ENCODE results near the gene LETMD1. TPM values are rescaled to one million over a fixed set of nuclear protein-coding genes. Genes with fewer than 3 reads are reported as not detected.
"Not testable (repeated sequence)": the region's sequence is repeated elsewhere in the genome, so short reads cannot be mapped to it uniquely, and the experiment has no call there.

The LETMD1 gene
- total RNA-seq, 4 donors from 2014 or later: 19.1 to 55.3 (median 35.1) TPM

DNA sequence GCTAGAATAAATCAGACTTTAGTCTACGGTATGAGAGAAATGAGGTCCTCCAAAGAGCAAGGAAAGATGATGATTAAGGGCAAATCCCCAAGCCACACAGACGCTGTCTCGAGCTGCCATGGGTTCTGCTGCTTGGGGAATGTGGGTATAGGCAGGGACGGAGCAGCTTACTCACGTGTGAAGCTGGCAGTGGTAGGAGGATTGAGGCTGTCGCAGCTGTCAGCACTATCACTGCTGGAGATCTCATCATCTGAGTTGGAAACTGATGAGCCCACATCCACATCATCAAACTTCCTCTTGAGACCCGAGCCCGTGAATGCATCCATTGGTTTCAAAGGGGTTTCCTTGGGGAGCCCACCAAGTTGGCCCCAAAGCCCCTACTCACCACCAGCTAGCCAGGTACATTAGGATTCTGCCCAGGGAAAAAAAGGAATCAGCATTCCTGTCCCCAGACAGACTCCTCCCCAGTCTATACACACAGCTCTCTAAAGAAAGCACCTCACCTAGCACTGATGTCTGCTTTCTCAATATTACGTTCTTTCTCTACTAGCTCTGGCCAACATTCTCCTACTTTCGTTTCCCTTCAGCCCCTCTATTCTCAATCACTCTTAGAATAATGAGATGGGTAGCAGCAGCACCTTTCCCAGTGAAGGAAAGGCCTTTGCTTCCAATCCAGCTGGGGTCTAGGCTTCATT, 28.3 kb downstream of the LETMD1 start:
- no peaks in the 10 kb centered on the region for H3K27me3 ChIP-seq
- peaks cover 0 to 29% (median 3%) of the 10 kb centered on the region in 3 donors for H3K4me1 ChIP-seq
- DNase-seq: no peak
- peaks cover 0 to 44% (median 19%) of the 10 kb centered on the region in 3 donors for H3K36me3 ChIP-seq
- H3K9me3 ChIP-seq: no peaks in the 10 kb centered on the region
- H3K4me3 ChIP-seq: no peak overlapping the region
- intact Hi-C loops (cut with DNase I): no loop called here
- TF ChIP-seq POLR2A (IDR thresholded peaks at IDR 0.05): no peak
- TF ChIP-seq, protein P1, sequence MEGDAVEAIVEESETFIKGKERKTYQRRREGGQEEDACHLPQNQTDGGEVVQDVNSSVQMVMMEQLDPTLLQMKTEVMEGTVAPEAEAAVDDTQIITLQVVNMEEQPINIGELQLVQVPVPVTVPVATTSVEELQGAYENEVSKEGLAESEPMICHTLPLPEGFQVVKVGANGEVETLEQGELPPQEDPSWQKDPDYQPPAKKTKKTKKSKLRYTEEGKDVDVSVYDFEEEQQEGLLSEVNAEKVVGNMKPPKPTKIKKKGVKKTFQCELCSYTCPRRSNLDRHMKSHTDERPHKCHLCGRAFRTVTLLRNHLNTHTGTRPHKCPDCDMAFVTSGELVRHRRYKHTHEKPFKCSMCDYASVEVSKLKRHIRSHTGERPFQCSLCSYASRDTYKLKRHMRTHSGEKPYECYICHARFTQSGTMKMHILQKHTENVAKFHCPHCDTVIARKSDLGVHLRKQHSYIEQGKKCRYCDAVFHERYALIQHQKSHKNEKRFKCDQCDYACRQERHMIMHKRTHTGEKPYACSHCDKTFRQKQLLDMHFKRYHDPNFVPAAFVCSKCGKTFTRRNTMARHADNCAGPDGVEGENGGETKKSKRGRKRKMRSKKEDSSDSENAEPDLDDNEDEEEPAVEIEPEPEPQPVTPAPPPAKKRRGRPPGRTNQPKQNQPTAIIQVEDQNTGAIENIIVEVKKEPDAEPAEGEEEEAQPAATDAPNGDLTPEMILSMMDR (IDR thresholded peaks at IDR 0.05): no peak
- WGBS, 2 donors: 87 to 89% methylated on average over 10 of the region's 10 CpGs
- no peak overlapping the region for H3K27ac ChIP-seq

DNA sequence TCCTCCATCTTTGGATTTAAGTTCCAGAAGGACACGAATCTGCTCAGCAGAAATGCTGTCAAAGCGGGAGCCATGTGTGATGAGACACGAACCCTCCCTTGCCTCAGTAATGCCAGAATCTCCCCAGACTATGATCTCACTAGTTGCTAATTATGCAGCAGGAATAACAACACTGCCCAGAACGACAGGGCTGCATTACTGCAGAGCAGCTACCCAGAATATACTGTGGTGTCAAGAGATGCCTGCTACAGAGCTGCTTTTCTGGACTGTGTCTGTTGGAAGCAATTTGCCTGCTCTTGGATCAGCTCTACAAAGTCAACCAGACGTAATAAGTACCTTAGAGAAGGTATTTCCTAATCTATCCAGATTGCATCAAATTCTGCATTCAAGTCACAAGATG, 29.8 kb downstream of the LETMD1 start:
- no peak overlapping the region for H3K27ac ChIP-seq
- H3K9me3 ChIP-seq: no peaks in the 10 kb centered on the region
- intact Hi-C loops (cut with DNase I): no loop called here
- TF ChIP-seq, protein P1 (IDR thresholded peaks at IDR 0.05): no peak
- TF ChIP-seq POLR2A (IDR thresholded peaks at IDR 0.05): no peak
- WGBS, 2 donors: 67 to 79% methylated on average over 3 to 5 of the region's 5 CpGs
- no peak for DNase-seq
- H3K27me3 ChIP-seq: no peaks in the 10 kb centered on the region
- no peak overlapping the region for H3K4me3 ChIP-seq
- H3K36me3 ChIP-seq: peaks cover 0 to 29% (median 11%) of the 10 kb centered on the region in 3 donors
- H3K4me1 ChIP-seq: peaks cover 0 to 45% (median 10%) of the 10 kb centered on the region in 3 donors

DNA sequence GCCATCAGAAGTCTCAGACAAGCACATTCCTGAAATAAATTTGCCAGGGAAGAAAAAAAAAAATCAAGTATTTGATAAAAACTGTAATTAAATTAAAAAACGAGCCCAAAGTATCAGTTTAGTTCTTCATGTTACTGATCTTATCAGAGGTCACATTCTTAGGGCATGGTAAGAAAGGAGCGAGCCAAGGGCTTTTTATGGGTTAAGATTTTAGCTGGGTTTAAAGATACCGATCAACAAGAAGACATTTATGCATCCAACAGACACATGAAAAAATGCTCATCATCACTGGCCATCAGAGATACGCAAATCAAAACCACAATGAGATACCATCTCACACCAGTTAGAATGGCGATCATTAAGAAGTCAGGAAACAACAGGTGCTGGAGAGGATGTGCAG, 30.2 kb downstream of the LETMD1 start:
- H3K4me3 ChIP-seq; intact Hi-C loops (cut with DNase I); H3K27ac ChIP-seq: not testable (repeated sequence)

DNA sequence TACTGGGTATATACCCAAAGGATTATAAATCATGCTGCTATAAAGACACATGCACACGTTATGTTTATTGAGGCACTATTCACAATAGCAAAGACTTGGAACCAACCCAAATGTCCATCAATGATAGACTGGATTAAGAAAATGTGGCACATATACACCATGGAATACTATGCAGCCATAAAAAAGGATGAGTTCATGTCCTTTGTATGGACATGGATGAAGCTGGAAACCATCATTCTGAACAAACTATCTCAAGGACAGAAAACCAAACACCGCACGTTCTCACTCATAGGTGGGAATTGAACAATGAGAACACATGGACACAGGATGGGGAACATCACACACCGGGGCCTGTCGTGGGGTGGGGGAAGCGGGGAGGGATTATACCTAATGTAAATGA, 30.7 kb downstream of the LETMD1 start:
- DNase-seq; intact Hi-C loops (cut with DNase I); H3K9me3 ChIP-seq; H3K4me3 ChIP-seq; H3K27ac ChIP-seq; H3K27me3 ChIP-seq: not testable (repeated sequence)
- WGBS, 2 donors: 85 to 87% methylated on average over 6 of the region's 6 CpGs
- Histone ChIP-seq H3K36me3 (peaks cover 0 to 19% (median 4%) of the 10 kb centered on the region in 3 donors), H3K4me1 (peaks cover 0 to 49% (median 10%) of the 10 kb centered on the region in 3 donors)

More for the DNA sequence above, 30.2 kb downstream of the LETMD1 start:
- H3K27me3 ChIP-seq, DNase-seq, H3K9me3 ChIP-seq: not testable (repeated sequence)
- H3K36me3 ChIP-seq: peaks cover 0 to 25% (median 7%) of the 10 kb centered on the region in 3 donors
- peaks cover 0 to 46% (median 10%) of the 10 kb centered on the region in 3 donors for H3K4me1 ChIP-seq
- WGBS, 2 donors: 74 to 82% methylated on average over 5 of the region's 5 CpGs

DNA sequence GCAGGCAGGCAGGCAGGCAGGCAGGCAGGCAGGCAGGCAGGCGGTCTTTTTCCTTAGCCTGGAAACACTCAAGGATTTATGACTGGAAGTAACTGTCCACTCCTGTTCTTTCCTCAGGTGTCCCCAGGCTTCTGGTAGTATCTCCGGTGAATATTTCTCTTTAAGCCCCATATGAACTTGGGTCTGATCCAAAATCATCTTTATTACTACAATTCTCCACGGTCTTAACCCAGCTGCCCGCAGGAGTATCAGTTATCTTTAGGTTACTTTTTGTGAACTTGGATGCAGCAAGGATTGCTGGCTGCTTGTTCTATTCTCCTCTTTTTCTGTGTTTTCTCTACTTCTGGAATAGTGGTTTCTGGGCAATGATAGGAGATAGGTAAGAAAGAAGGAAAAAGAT, 32.0 kb downstream of the LETMD1 start:
- no peaks in the 10 kb centered on the region for H3K9me3 ChIP-seq
- peaks cover 0 to 54% (median 10%) of the 10 kb centered on the region in 3 donors for H3K4me1 ChIP-seq
- 72 to 78% methylated on average over 4 of the region's 4 CpGs for WGBS, 2 donors
- H3K27me3 ChIP-seq: no peaks in the 10 kb centered on the region
- TF ChIP-seq POLR2A (IDR thresholded peaks at IDR 0.05): no peak
- TF ChIP-seq, protein P1 (IDR thresholded peaks at IDR 0.05): no peak
- H3K27ac ChIP-seq: no peak overlapping the region
- intact Hi-C loops (cut with DNase I): no loop called here
- no peak overlapping the region for H3K4me3 ChIP-seq
- peaks cover 0 to 8% (median 0%) of the 10 kb centered on the region in 3 donors for H3K36me3 ChIP-seq
- no peak for DNase-seq

DNA sequence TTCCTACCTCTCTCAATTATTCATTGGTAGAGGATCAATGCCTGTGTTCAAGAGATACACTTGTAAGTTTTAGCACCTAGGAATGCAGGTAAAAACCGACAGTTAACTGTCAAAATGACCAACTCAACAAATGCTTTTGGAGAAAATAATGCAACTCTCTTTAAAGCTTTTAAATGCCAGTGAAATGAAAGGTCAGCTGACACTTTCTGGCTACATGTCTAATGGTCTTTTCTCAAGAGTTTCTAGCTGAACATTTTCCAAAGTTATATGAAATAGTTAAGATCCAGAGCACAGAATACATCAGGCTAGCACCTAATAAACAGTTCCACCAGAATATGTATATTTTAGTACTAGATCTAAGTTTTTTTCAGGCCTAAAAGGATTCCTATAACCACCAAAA, 33.3 kb downstream of the LETMD1 start:
- H3K27ac ChIP-seq: no peak overlapping the region
- no peak overlapping the region for H3K4me3 ChIP-seq
- no peaks in the 10 kb centered on the region for H3K9me3 ChIP-seq
- H3K36me3 ChIP-seq: no peaks in the 10 kb centered on the region
- H3K4me1 ChIP-seq: peaks cover 0 to 41% (median 10%) of the 10 kb centered on the region in 3 donors
- no peak for TF ChIP-seq POLR2A (IDR thresholded peaks at IDR 0.05)
- TF ChIP-seq, protein P1 (IDR thresholded peaks at IDR 0.05): no peak
- H3K27me3 ChIP-seq: no peaks in the 10 kb centered on the region
- DNase-seq: no peak
- intact Hi-C loops (cut with DNase I): no loop called here
- whole genome bisulfite sequencing, 2 donors: 72 to 79% methylated on average over 1 of the region's 1 CpG
